CD14-positive monocyte (primary cell): ENCODE data around the gene OR2B3. TPM values are rescaled to one million over a fixed set of nuclear protein-coding genes. Genes with fewer than 3 reads are reported as not detected.

Experiments
- DNase-seq, 3 donors: peaks; one replicate each; pipeline ENCODE4 v3.0.0-alpha.2; 2011 to 2022
- H2AFZ ChIP-seq: 2 replicates; pipeline ENCODE4 v1.6.0; 2012; ENCODE audit warnings: mild to moderate bottlenecking, low read depth, low read length, inconsistent platforms; ENCODE audit not compliant: insufficient read depth, poor library complexity, severe bottlenecking
- H3K27ac ChIP-seq, 2 donors: 1 replicate in 1 of 2; 2 replicates in 1 of 2; pipeline ENCODE4 v1.5.1; 2012 to 2013; ENCODE audit warnings: low read length in 2 of 2, control low read depth in 1 of 2, inconsistent platforms in 1 of 2, low read depth in 1 of 2, mild to moderate bottlenecking in 1 of 2
- H3K27me3 ChIP-seq, 2 donors: one replicate each; pipeline versions ENCODE4 v1.6.0 to v1.6.1; 2011 to 2013; ENCODE audit warnings: low read length in 2 of 2; ENCODE audit not compliant: control insufficient read depth in 2 of 2, insufficient read depth in 2 of 2
- H3K36me3 ChIP-seq, 2 donors: replicated peaks in 1 of 2; 1 replicate in 1 of 2; 2 replicates in 1 of 2; pipeline versions ENCODE4 v1.5.1 to v1.6.1; 2012 to 2013; ENCODE audit warnings: low read length in 2 of 2, control low read depth in 1 of 2, inconsistent platforms in 1 of 2, mild to moderate bottlenecking in 1 of 2; ENCODE audit not compliant: insufficient read depth in 2 of 2, control insufficient read depth in 1 of 2
- H3K4me1 ChIP-seq, 2 donors: 1 replicate in 1 of 2; 2 replicates in 1 of 2; pipeline versions ENCODE4 v1.5.1 to v1.6.1; 2012 to 2013; ENCODE audit warnings: low read length in 2 of 2, control low read depth in 1 of 2, inconsistent platforms in 1 of 2, mild to moderate bottlenecking in 1 of 2, moderate library complexity in 1 of 2; ENCODE audit not compliant: insufficient read depth in 2 of 2, control insufficient read depth in 1 of 2
- H3K4me2 ChIP-seq: replicated peaks from 2 replicates; pipeline ENCODE3; 2012; ENCODE audit warnings: low read length, moderate library complexity, mild to moderate bottlenecking; ENCODE audit not compliant: poor library complexity, severe bottlenecking; ENCODE audit errors: extremely low read depth
- H3K4me3 ChIP-seq, 3 experiments: fragments of 200-600 bp in 1 of 3; sonication (generic) in 1 of 3; replicated peaks in 1 of 3; 1 replicate in 2 of 3; 2 replicates in 1 of 3; pipeline ENCODE4 v1.5.1; 2011 to 2013; ENCODE audit warnings: low read length in 3 of 3, mild to moderate bottlenecking in 3 of 3, control low read depth in 2 of 3, low read depth in 2 of 3, inconsistent platforms in 1 of 3, moderate library complexity in 1 of 3
- H3K79me2 ChIP-seq: 2 replicates; pipeline ENCODE4 v1.6.0; 2012; ENCODE audit warnings: mild to moderate bottlenecking, control low read depth, inconsistent platforms, low read length, moderate library complexity; ENCODE audit not compliant: insufficient read depth
- H3K9ac ChIP-seq: 2 replicates; pipeline ENCODE4 v1.6.0; 2017; ENCODE audit warnings: low read length, mild to moderate bottlenecking; ENCODE audit not compliant: insufficient read depth, poor library complexity, severe bottlenecking
- H3K9me3 ChIP-seq, 2 donors: replicated peaks in 1 of 2; 1 replicate in 1 of 2; 2 replicates in 1 of 2; pipeline versions ENCODE4 v1.5.1 to v1.6.1; 2012 to 2013; ENCODE audit warnings: low read length in 2 of 2, control low read depth in 1 of 2; ENCODE audit not compliant: control insufficient read depth in 1 of 2, insufficient read depth in 1 of 2
- H4K20me1 ChIP-seq: 2 replicates; pipeline ENCODE4 v1.6.0; 2012; ENCODE audit warnings: mild to moderate bottlenecking, low read length, control low read depth, moderate library complexity; ENCODE audit not compliant: insufficient read depth
- H3K27ac Mint-ChIP-seq, 7 donors: one replicate each; pipeline ENCODE4 v1.8.0; 2020; ENCODE audit warnings: mild to moderate bottlenecking in 7 of 7, mixed read lengths in 7 of 7, moderate library complexity in 6 of 7, inconsistent platforms in 2 of 7
- H3K27me3 Mint-ChIP-seq, 3 donors: one replicate each; pipeline ENCODE4 v1.8.0; 2021 to 2022; ENCODE audit warnings: low read depth in 3 of 3, mild to moderate bottlenecking in 3 of 3, mixed read lengths in 3 of 3, moderate library complexity in 3 of 3, inconsistent platforms in 1 of 3
- H3K36me3 Mint-ChIP-seq, 2 donors: one replicate each; pipeline ENCODE4 v1.8.0; 2020; ENCODE audit warnings: mixed read lengths in 2 of 2, inconsistent platforms in 1 of 2, mild to moderate bottlenecking in 1 of 2
- H3K4me1 Mint-ChIP-seq: one replicate; pipeline ENCODE4 v1.8.0; 2020; ENCODE audit warnings: mild to moderate bottlenecking, mixed read lengths
- H3K4me3 Mint-ChIP-seq, 2 donors: one replicate each; pipeline ENCODE4 v1.8.0; 2020; ENCODE audit warnings: mild to moderate bottlenecking in 2 of 2, mixed read lengths in 2 of 2, moderate library complexity in 1 of 2
- H3K9me3 Mint-ChIP-seq, 7 donors: one replicate each; pipeline ENCODE4 v1.8.0; 2020 to 2022; ENCODE audit warnings: mixed read lengths in 7 of 7, mild to moderate bottlenecking in 6 of 7, moderate library complexity in 6 of 7, inconsistent platforms in 2 of 7
- CTCF ChIP-seq: fragments of 200-600 bp; IDR thresholded peaks from one replicate; pipeline ENCODE4 v1.8.0; 2022; ENCODE audit warnings: antibody characterized with exemption, mild to moderate bottlenecking
- WGBS: methylation state at CpG from one replicate; pipeline ENCODE4 v1.1.5; 2013; ENCODE audit warnings: missing lambda C conversion rate; ENCODE audit not compliant: insufficient coverage; 5-methylcytosine and 5-hydroxymethylcytosine counted together
- intact Hi-C, 2 donors: fragments of 100-400 bp; cut with micrococcal nuclease; formaldehyde crosslinking; loops; one replicate each; pipeline versions ENCODE4 v1.15.0 to v1.15.1; 2023
- polyA plus RNA-seq, 3 donors: library from polyadenylated mRNA; depleted of rRNA in 1 of 3; unstranded in 2 of 3; stranded (reverse) in 1 of 3; fragments of 300-500 nt in 2 of 3; fragments of >200 nt in 1 of 3; fragmentation: Illumina TruSeq in 2 of 3; gene quantifications; 1 replicate in 2 of 3; 2 replicates in 1 of 3; pipeline ENCODE4 v1.2.3, GENCODE V29; 2012 to 2021

OR2B3 gene
- polyA plus RNA-seq, 3 donors: not detected

GRCh38 chr6:29081312-29081711 is 5.8 kb downstream of the OR2B3 start:
- Mint-ChIP-seq H3K36me3 (no peaks in the 10 kb centered on the region), H3K27ac (no peak overlapping the region)

GRCh38 chr6:29079203-29079602 is 7.9 kb downstream of the OR2B3 start:
- peaks cover 0 to 3% of the 10 kb centered on the region in 2 donors for H3K9me3 ChIP-seq
- H3K36me3 Mint-ChIP-seq: no peaks in the 10 kb centered on the region
- H3K4me3 Mint-ChIP-seq: no peak overlapping the region
- no peaks in the 10 kb centered on the region for H3K27me3 ChIP-seq
- no peaks in the 10 kb centered on the region for H3K79me2 ChIP-seq
- H3K9me3 Mint-ChIP-seq: peaks cover 0 to 9% (median 2%) of the 10 kb centered on the region in 7 donors
- no peaks in the 10 kb centered on the region for H3K36me3 ChIP-seq
- H3K4me1 ChIP-seq: no peaks in the 10 kb centered on the region
- no peak overlapping the region for H3K4me3 ChIP-seq
- DNase-seq: no peak
- H3K27ac ChIP-seq: no peak overlapping the region
- no CpG with 5 or more reads among the region's 1 CpG for WGBS
- intact Hi-C loops: no loop called here
- no peak overlapping the region for H2AFZ ChIP-seq
- TF ChIP-seq CTCF: no peak
- H3K4me2 ChIP-seq: no peak overlapping the region
- H3K4me1 Mint-ChIP-seq: no peaks in the 10 kb centered on the region
- H3K9ac ChIP-seq: no peak overlapping the region
- no peaks in the 10 kb centered on the region for H4K20me1 ChIP-seq
- peaks cover 1 to 6% (median 2%) of the 10 kb centered on the region in 3 donors for H3K27me3 Mint-ChIP-seq
- no peak overlapping the region for H3K27ac Mint-ChIP-seq

More at GRCh38 chr6:29081312-29081711, 5.8 kb downstream of the OR2B3 start:
- H3K9ac ChIP-seq: no peak overlapping the region
- no peak overlapping the region for H3K27ac ChIP-seq
- H3K4me3 Mint-ChIP-seq: no peak overlapping the region
- H3K9me3 Mint-ChIP-seq: peaks cover 0 to 10% (median 2%) of the 10 kb centered on the region in 7 donors
- no peaks in the 10 kb centered on the region for H3K36me3 ChIP-seq
- no peaks in the 10 kb centered on the region for H3K4me1 Mint-ChIP-seq
- no peak for DNase-seq
- H2AFZ ChIP-seq: no peak overlapping the region
- no peaks in the 10 kb centered on the region for H4K20me1 ChIP-seq
- peaks cover 0 to 3% of the 10 kb centered on the region in 2 donors for H3K9me3 ChIP-seq
- H3K27me3 Mint-ChIP-seq: peaks cover 0 to 6% (median 1%) of the 10 kb centered on the region in 3 donors
- no peaks in the 10 kb centered on the region for H3K79me2 ChIP-seq
- H3K4me2 ChIP-seq: no peak overlapping the region
- no peaks in the 10 kb centered on the region for H3K27me3 ChIP-seq
- no peaks in the 10 kb centered on the region for H3K4me1 ChIP-seq
- intact Hi-C loops: no loop called here
- no peak overlapping the region for H3K4me3 ChIP-seq
- TF ChIP-seq CTCF: no peak
